ENCODE data around the gene GPHA2. TPM values are rescaled to one million over a fixed set of nuclear protein-coding genes. Genes with fewer than 3 reads are reported as not detected.
A peak's percentile ranks its signal among the peaks of the same experiment; 100 is the strongest.

Gene GPHA2
- total and polyA plus RNA-seq, 2 of the 13 experiments (the other 11 are each of a cell fraction or from before 2014, with no cell fraction given): 13.0 to 19.1 TPM

DNA sequence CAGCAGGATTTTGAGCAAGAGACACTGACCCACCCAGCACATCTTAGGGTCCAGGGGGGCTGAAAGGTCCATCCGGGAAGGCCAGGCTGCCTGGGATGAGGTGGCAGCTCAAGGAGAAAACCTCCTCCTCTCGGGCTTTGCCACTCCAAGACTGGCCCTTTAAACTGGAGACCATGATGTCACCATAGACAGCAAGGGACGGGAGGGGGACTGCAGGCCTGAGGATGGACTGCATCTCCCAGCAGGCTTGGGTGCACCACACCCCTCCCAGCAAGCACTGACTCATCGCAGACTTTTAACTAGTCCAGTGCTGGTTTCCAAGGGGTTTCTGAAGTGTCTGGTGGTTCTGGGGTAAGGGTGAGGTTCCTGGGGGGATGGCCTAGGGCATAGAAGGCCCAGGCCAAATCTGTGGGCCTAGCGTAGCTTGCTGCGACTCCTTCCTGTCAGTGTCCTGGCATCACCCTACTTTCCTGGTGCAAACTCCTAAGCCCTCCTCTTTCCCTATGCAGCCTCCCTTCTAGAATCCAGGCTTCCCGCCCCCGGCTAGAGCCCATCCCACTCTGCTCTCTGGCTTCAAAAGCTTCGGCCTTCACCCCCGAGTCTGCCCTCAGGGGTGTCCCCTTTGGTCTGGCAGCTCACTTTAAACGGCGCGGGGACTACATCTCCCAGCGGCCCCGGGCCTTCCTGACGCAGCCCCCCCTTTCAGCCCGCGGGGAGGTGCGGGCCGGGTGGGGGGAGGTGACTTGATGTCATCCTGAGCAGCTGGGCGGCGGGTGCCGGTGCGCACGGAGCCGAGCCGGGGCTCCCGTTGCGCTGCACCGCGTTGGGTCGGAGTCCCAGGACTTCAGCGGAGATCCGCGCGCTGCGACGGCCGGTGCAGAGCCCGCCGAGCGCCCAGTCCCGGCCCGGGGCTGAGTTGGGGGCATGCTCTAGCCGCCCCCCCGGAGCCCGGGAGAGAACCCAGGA, 11.5 kb downstream of the GPHA2 start, which contains the start of gene PPP2R5B (continued):
- TF ChIP-seq TCF12 (IDR thresholded peaks at IDR 0.05): no peak
- peak; percentile 60 for TF ChIP-seq TCF12 (CRISPR knock-in tag; IDR thresholded peaks at IDR 0.05)
- TF ChIP-seq, protein P1, sequence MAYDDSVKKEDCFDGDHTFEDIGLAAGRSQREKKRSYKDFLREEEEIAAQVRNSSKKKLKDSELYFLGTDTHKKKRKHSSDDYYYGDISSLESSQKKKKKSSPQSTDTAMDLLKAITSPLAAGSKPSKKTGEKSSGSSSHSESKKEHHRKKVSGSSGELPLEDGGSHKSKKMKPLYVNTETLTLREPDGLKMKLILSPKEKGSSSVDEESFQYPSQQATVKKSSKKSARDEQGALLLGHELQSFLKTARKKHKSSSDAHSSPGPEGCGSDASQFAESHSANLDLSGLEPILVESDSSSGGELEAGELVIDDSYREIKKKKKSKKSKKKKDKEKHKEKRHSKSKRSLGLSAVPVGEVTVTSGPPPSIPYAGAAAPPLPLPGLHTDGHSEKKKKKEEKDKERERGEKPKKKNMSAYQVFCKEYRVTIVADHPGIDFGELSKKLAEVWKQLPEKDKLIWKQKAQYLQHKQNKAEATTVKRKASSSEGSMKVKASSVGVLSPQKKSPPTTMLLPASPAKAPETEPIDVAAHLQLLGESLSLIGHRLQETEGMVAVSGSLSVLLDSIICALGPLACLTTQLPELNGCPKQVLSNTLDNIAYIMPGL (CRISPR knock-in tag; IDR thresholded peaks at IDR 0.05; ENCODE audit: borderline replicate concordance in 1 of 2, low read depth in 1 of 2): peak; percentile 49 to 51; a peak in 1 of 4 replicates
- TF ChIP-seq PTBP1 (IDR thresholded peaks at IDR 0.05; ENCODE audit: low read depth, low read length, poor library complexity, severe bottlenecking): no peak
- no peak for TF ChIP-seq GATA4 (IDR thresholded peaks at IDR 0.05; ENCODE audit: borderline replicate concordance, low read depth)
- no peak for TF ChIP-seq ETV6 (CRISPR knock-in tag; conservative IDR thresholded peaks at IDR 0.05)
- TF ChIP-seq ONECUT2 (CRISPR knock-in tag; IDR thresholded peaks at IDR 0.05): no peak
- no peak for TF ChIP-seq TBL1XR1 (IDR thresholded peaks at IDR 0.05; ENCODE audit: borderline replicate concordance, low read length, partially characterized antibody)
- 0 out of 2 replicates have a peak, but pooled peaks have one; percentile 26 for TF ChIP-seq ZFP90 (CRISPR knock-in tag; IDR thresholded peaks at IDR 0.05; ENCODE audit: borderline replicate concordance)
- TF ChIP-seq SP4 (CRISPR knock-in tag; IDR thresholded peaks at IDR 0.05): 0 out of 2 replicates have a peak, but pooled peaks have one; percentile 43
- TF ChIP-seq NR2C2 (CRISPR knock-in tag; IDR thresholded peaks at IDR 0.05; ENCODE audit: borderline replicate concordance): peak; percentile 79
- TF ChIP-seq MYNN (CRISPR knock-in tag; IDR thresholded peaks at IDR 0.05; ENCODE audit: low read depth): no peak
- no peak for TF ChIP-seq REL (CRISPR knock-in tag; conservative IDR thresholded peaks at IDR 0.05)
- TF ChIP-seq REXO4 (CRISPR knock-in tag; IDR thresholded peaks at IDR 0.05; ENCODE audit: borderline replicate concordance): no peak
- no peak for TF ChIP-seq ZNF850 (CRISPR knock-in tag; conservative IDR thresholded peaks at IDR 0.05)
- no peak for TF ChIP-seq ZNF567 (CRISPR knock-in tag; IDR thresholded peaks at IDR 0.05; ENCODE audit: borderline replicate concordance)
- TF ChIP-seq, protein P2, sequence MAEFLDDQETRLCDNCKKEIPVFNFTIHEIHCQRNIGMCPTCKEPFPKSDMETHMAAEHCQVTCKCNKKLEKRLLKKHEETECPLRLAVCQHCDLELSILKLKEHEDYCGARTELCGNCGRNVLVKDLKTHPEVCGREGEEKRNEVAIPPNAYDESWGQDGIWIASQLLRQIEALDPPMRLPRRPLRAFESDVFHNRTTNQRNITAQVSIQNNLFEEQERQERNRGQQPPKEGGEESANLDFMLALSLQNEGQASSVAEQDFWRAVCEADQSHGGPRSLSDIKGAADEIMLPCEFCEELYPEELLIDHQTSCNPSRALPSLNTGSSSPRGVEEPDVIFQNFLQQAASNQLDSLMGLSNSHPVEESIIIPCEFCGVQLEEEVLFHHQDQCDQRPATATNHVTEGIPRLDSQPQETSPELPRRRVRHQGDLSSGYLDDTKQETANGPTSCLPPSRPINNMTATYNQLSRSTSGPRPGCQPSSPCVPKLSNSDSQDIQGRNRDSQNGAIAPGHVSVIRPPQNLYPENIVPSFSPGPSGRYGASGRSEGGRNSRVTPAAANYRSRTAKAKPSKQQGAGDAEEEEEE (CRISPR knock-in tag; IDR thresholded peaks at IDR 0.05; ENCODE audit: borderline replicate concordance): no peak
- no peak for TF ChIP-seq RFX1 (IDR thresholded peaks at IDR 0.05)
- TF ChIP-seq ZNF543 (CRISPR knock-in tag; IDR thresholded peaks at IDR 0.05): peak; percentile 45; the same call in 1 of the 2 replicates
- TF ChIP-seq, protein P3, sequence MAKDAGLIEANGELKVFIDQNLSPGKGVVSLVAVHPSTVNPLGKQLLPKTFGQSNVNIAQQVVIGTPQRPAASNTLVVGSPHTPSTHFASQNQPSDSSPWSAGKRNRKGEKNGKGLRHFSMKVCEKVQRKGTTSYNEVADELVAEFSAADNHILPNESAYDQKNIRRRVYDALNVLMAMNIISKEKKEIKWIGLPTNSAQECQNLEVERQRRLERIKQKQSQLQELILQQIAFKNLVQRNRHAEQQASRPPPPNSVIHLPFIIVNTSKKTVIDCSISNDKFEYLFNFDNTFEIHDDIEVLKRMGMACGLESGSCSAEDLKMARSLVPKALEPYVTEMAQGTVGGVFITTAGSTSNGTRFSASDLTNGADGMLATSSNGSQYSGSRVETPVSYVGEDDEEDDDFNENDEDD (CRISPR knock-in tag; IDR thresholded peaks at IDR 0.05; ENCODE audit: borderline replicate concordance): no peak
- no peak for TF ChIP-seq NR3C1 (CRISPR knock-in tag; IDR thresholded peaks at IDR 0.05)
- TF ChIP-seq KDM3A (CRISPR knock-in tag; IDR thresholded peaks at IDR 0.05; ENCODE audit: low read depth): peak; percentile 22; the same call in 1 of the 2 replicates
- no peak for TF ChIP-seq RAD21 (CRISPR knock-in tag; IDR thresholded peaks at IDR 0.05)
- no peak for TF ChIP-seq ZEB1 (IDR thresholded peaks at IDR 0.05; ENCODE audit: insufficient replicate concordance, low read depth)
- no peak for TF ChIP-seq ZNF839 (CRISPR knock-in tag; IDR thresholded peaks at IDR 0.05; ENCODE audit: borderline replicate concordance)
- peak; percentile 47; the same call in 1 of the 2 replicates for TF ChIP-seq CHD2 (IDR thresholded peaks at IDR 0.05; ENCODE audit: low read depth, low read length)

Measured in HepG2 (cell line).